Measurements from ENCODE around the gene CAPN11. TPM values are rescaled to one million over a fixed set of nuclear protein-coding genes. Genes with fewer than 3 reads are reported as not detected.

Gene CAPN11
- total and polyA plus RNA-seq, 2 experiments from 2014 or later: 1.1 to 1.7 TPM

- TF ChIP-seq, protein P1, sequence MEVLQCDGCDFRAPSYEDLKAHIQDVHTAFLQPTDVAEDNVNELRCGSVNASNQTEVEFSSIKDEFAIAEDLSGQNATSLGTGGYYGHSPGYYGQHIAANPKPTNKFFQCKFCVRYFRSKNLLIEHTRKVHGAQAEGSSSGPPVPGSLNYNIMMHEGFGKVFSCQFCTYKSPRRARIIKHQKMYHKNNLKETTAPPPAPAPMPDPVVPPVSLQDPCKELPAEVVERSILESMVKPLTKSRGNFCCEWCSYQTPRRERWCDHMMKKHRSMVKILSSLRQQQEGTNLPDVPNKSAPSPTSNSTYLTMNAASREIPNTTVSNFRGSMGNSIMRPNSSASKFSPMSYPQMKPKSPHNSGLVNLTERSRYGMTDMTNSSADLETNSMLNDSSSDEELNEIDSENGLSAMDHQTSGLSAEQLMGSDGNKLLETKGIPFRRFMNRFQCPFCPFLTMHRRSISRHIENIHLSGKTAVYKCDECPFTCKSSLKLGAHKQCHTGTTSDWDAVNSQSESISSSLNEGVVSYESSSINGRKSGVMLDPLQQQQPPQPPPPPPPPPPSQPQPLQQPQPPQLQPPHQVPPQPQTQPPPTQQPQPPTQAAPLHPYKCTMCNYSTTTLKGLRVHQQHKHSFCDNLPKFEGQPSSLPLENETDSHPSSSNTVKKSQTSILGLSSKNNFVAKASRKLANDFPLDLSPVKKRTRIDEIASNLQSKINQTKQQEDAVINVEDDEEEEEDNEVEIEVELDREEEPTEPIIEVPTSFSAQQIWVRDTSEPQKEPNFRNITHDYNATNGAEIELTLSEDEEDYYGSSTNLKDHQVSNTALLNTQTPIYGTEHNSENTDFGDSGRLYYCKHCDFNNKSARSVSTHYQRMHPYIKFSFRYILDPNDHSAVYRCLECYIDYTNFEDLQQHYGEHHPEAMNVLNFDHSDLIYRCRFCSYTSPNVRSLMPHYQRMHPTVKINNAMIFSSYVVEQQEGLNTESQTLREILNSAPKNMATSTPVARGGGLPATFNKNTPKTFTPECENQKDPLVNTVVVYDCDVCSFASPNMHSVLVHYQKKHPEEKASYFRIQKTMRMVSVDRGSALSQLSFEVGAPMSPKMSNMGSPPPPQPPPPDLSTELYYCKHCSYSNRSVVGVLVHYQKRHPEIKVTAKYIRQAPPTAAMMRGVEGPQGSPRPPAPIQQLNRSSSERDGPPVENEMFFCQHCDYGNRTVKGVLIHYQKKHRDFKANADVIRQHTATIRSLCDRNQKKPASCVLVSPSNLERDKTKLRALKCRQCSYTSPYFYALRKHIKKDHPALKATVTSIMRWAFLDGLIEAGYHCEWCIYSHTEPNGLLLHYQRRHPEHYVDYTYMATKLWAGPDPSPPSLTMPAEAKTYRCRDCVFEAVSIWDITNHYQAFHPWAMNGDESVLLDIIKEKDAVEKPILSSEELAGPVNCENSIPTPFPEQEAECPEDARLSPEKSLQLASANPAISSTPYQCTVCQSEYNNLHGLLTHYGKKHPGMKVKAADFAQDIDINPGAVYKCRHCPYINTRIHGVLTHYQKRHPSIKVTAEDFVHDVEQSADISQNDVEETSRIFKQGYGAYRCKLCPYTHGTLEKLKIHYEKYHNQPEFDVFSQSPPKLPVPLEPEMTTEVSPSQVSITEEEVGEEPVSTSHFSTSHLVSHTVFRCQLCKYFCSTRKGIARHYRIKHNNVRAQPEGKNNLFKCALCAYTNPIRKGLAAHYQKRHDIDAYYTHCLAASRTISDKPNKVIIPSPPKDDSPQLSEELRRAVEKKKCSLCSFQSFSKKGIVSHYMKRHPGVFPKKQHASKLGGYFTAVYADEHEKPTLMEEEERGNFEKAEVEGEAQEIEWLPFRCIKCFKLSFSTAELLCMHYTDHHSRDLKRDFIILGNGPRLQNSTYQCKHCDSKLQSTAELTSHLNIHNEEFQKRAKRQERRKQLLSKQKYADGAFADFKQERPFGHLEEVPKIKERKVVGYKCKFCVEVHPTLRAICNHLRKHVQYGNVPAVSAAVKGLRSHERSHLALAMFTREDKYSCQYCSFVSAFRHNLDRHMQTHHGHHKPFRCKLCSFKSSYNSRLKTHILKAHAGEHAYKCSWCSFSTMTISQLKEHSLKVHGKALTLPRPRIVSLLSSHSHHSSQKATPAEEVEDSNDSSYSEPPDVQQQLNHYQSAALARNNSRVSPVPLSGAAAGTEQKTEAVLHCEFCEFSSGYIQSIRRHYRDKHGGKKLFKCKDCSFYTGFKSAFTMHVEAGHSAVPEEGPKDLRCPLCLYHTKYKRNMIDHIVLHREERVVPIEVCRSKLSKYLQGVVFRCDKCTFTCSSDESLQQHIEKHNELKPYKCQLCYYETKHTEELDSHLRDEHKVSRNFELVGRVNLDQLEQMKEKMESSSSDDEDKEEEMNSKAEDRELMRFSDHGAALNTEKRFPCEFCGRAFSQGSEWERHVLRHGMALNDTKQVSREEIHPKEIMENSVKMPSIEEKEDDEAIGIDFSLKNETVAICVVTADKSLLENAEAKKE (CRISPR knock-in tag; IDR thresholded peaks at IDR 0.05): no peak
These were observed 11.4 kb upstream of the CAPN11 start (continued) for GRCh38 chr6:44147256-44147655.

- no peak overlapping the region for H3K4me3 Mint-ChIP-seq
- Histone ChIP-seq H3K4me2 (no peak overlapping the region), H4K20me1 (replicated peaks; ENCODE audit: insufficient read depth) (no peaks in the 10 kb centered on the region; the same call in 1 of the 2 replicates), H3F3A (replicated peaks; ENCODE audit: low read depth) (0 out of 2 replicates have a peak, but pooled peaks cover 3% of the 10 kb centered on the region), H3K9me2 (ENCODE audit: insufficient read depth) (no peaks in the 10 kb centered on the region), H3K27ac (ENCODE audit: low read depth) (no peak overlapping the region), H3K27me3 (ENCODE audit: insufficient read depth) (no peaks in the 10 kb centered on the region), H3K79me2 (replicated peaks; ENCODE audit: insufficient read depth) (no peaks in the 10 kb centered on the region), H3K36me3 (ENCODE audit: insufficient read depth) (no peaks in the 10 kb centered on the region), H3K4me3 (no peak overlapping the region), H3K4me1 (ENCODE audit: insufficient read depth) (no peaks in the 10 kb centered on the region), H2AFZ (no peak overlapping the region)
- no peak for DNase-seq (ENCODE audit: low spot score)
- H3K36me3 Mint-ChIP-seq (ENCODE audit: low read depth): peaks cover 42% of the 10 kb centered on the region
- ATAC-seq: no peak
- H3K27ac Mint-ChIP-seq: no peak overlapping the region
- H3K4me1 Mint-ChIP-seq: peaks cover 4% of the 10 kb centered on the region; the same call in 2 of the 3 replicates
- no peaks in the 10 kb centered on the region for H3K9me3 Mint-ChIP-seq
- H3K27me3 Mint-ChIP-seq (ENCODE audit: insufficient read depth, low read depth, poor library complexity): peaks cover 7% of the 10 kb centered on the region
- TF ChIP-seq, protein P2, sequence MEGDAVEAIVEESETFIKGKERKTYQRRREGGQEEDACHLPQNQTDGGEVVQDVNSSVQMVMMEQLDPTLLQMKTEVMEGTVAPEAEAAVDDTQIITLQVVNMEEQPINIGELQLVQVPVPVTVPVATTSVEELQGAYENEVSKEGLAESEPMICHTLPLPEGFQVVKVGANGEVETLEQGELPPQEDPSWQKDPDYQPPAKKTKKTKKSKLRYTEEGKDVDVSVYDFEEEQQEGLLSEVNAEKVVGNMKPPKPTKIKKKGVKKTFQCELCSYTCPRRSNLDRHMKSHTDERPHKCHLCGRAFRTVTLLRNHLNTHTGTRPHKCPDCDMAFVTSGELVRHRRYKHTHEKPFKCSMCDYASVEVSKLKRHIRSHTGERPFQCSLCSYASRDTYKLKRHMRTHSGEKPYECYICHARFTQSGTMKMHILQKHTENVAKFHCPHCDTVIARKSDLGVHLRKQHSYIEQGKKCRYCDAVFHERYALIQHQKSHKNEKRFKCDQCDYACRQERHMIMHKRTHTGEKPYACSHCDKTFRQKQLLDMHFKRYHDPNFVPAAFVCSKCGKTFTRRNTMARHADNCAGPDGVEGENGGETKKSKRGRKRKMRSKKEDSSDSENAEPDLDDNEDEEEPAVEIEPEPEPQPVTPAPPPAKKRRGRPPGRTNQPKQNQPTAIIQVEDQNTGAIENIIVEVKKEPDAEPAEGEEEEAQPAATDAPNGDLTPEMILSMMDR (conservative IDR thresholded peaks at IDR 0.05; ENCODE audit: low read depth in 2 of 2): no peak
- TF ChIP-seq CREB1 (CRISPR knock-in tag; IDR thresholded peaks at IDR 0.05; ENCODE audit: low read depth) (no peak), REST (IDR thresholded peaks at IDR 0.05; ENCODE audit: unreplicated experiment) (no peak), EZH2phosphoT487 (IDR thresholded peaks at IDR 0.05; ENCODE audit: unreplicated experiment) (no peak)
These were observed 10.3 kb upstream of the CAPN11 start for GRCh38 chr6:44148306-44148705.

Data from GM23338 (cell line).